MCF 10A (cell line): ENCODE measurements around the gene SIX4. TPM values are rescaled to one million over a fixed set of nuclear protein-coding genes. Genes with fewer than 3 reads are reported as not detected.

ENCODE experiments used
- BruUV-seq: library from RNA; stranded (reverse); fragments of 400-500 nt; replicated peaks from 2 replicates; lab custom pipeline; 2021; lab: Mats Ljungman, UMichigan
- CTCF ChIA-PET: fragments of 300-600 bp; sonication (Branson Sonifier 250); formaldehyde crosslinking; extraction: SDS; loops from one replicate; lab custom pipeline; 2021; ENCODE audit warnings: antibody characterized with exemption, inconsistent platforms; lab: Yijun Ruan, JAX
- POLR2A ChIA-PET: fragments of 300-600, 350-650 bp; sonication (Branson Sonifier 250); formaldehyde crosslinking; extraction: SDS; loops from one replicate; lab custom pipeline; 2020; ENCODE audit warnings: antibody characterized with exemption, inconsistent platforms; lab: Yijun Ruan, JAX
- DNase-seq: peaks from one replicate; pipeline ENCODE4 v3.0.0-alpha.2; 2018; ENCODE audit not compliant: unreplicated experiment
- H3K27ac Mint-ChIP-seq: one replicate; pipeline ENCODE4 v1.8.0; 2022; ENCODE audit warnings: mild to moderate bottlenecking, low read depth, mixed read lengths; ENCODE audit not compliant: unreplicated experiment
- H3K27me3 Mint-ChIP-seq: one replicate; pipeline ENCODE4 v1.8.0; 2022; ENCODE audit warnings: mixed read lengths; ENCODE audit not compliant: insufficient read depth, unreplicated experiment
- H3K36me3 Mint-ChIP-seq: one replicate; pipeline ENCODE4 v1.8.0; 2022; ENCODE audit warnings: mild to moderate bottlenecking, moderate library complexity, mixed read lengths; ENCODE audit not compliant: insufficient read depth, unreplicated experiment
- H3K4me1 Mint-ChIP-seq: one replicate; pipeline ENCODE4 v1.8.0; 2022; ENCODE audit warnings: mixed read lengths; ENCODE audit not compliant: insufficient read depth, unreplicated experiment
- H3K4me3 Mint-ChIP-seq: one replicate; pipeline ENCODE4 v1.8.0; 2022; ENCODE audit warnings: mild to moderate bottlenecking, moderate library complexity, mixed read lengths; ENCODE audit not compliant: unreplicated experiment
- H3K9me3 Mint-ChIP-seq: one replicate; pipeline ENCODE4 v1.8.0; 2022; ENCODE audit warnings: mixed read lengths; ENCODE audit not compliant: unreplicated experiment
- intact Hi-C: fragments of 100-400 bp; cut with micrococcal nuclease; formaldehyde crosslinking; loops from 2 replicates; pipeline ENCODE4 v1.14.1; 2022
- total RNA-seq: library from RNA; stranded (reverse); gene quantifications from 2 replicates; pipeline ENCODE4 v1.2.3, GENCODE V29; 2022
- TF ChIP-seq, protein P1 (sequence below): fragments of 200-600 bp; IDR thresholded peaks from one replicate; pipeline ENCODE4 v1.8.0; 2022; ENCODE audit warnings: antibody characterized with exemption, mild to moderate bottlenecking; ENCODE audit not compliant: unreplicated experiment

SIX4 gene
- total RNA-seq, 1 experiment from 2014 or later: 13.6 TPM

GRCh38 chr14:60760644-60761364 is 36.7 kb upstream of the SIX4 start:
- POLR2A ChIA-PET: interaction anchor here (0.7 to 3.6 kb wide), 8 partner anchors 15 to 220 kb away, joined by 3 to 21 read pairs (median 6); partner anchors contain the start of genes MNAT1, SIX4, SLC38A6 and TRMT5
- Mint-ChIP-seq H3K27me3 (no peaks in the 10 kb centered on the region), H3K4me3 (no peak overlapping the region), H3K4me1 (peaks cover 46% of the 10 kb centered on the region), H3K36me3 (no peaks in the 10 kb centered on the region), H3K9me3 (no peaks in the 10 kb centered on the region), H3K27ac (peak overlapping the region; percentile 81)
- TF ChIP-seq, protein P1, sequence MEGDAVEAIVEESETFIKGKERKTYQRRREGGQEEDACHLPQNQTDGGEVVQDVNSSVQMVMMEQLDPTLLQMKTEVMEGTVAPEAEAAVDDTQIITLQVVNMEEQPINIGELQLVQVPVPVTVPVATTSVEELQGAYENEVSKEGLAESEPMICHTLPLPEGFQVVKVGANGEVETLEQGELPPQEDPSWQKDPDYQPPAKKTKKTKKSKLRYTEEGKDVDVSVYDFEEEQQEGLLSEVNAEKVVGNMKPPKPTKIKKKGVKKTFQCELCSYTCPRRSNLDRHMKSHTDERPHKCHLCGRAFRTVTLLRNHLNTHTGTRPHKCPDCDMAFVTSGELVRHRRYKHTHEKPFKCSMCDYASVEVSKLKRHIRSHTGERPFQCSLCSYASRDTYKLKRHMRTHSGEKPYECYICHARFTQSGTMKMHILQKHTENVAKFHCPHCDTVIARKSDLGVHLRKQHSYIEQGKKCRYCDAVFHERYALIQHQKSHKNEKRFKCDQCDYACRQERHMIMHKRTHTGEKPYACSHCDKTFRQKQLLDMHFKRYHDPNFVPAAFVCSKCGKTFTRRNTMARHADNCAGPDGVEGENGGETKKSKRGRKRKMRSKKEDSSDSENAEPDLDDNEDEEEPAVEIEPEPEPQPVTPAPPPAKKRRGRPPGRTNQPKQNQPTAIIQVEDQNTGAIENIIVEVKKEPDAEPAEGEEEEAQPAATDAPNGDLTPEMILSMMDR: no peak
- intact Hi-C loops: no loop called here
- BruUV-seq: no TSS peak
- DNase-seq: peak; percentile 66
- CTCF ChIA-PET: no interaction called here

- Mint-ChIP-seq H3K4me1 (peaks cover 47% of the 10 kb centered on the region), H3K27ac (peak overlapping the region; percentile 81), H3K36me3 (no peaks in the 10 kb centered on the region), H3K9me3 (no peaks in the 10 kb centered on the region), H3K27me3 (no peaks in the 10 kb centered on the region), H3K4me3 (no peak overlapping the region)
- peak; percentile 40 for DNase-seq
- POLR2A ChIA-PET: interaction anchor here (0.6 to 3.6 kb wide), 8 partner anchors 15 to 39 kb away, joined by 3 to 21 read pairs (median 4); partner anchors contain the start of genes MNAT1 and SIX4
- TF ChIP-seq, protein P1: no peak
- CTCF ChIA-PET: no interaction called here
- intact Hi-C loops: no loop called here
- no TSS peak for BruUV-seq
These were observed 36.1 kb upstream of the SIX4 start for GRCh38 chr14:60760209-60760608.

GRCh38 chr14:60758885-60759284 is 34.7 kb upstream of the SIX4 start:
- TF ChIP-seq, protein P1: no peak
- H3K4me3 Mint-ChIP-seq: no peak overlapping the region
- intact Hi-C loops: no loop called here
- ChIA-PET POLR2A (interaction anchor here (1.1 to 2.5 kb wide), 3 partner anchors 9 to 25 kb away, joined by 4 to 12 read pairs (median 4); no protein-coding TSS in a partner anchor), CTCF (interaction anchor here (0.7 kb wide), 1 partner anchor 22 kb away, joined by 3 read pairs; no protein-coding TSS in a partner anchor)
- no peaks in the 10 kb centered on the region for H3K9me3 Mint-ChIP-seq
- no peaks in the 10 kb centered on the region for H3K27me3 Mint-ChIP-seq
- H3K27ac Mint-ChIP-seq: peak overlapping the region; percentile 94
- peaks cover 47% of the 10 kb centered on the region for H3K4me1 Mint-ChIP-seq
- no peak for DNase-seq
- H3K36me3 Mint-ChIP-seq: no peaks in the 10 kb centered on the region
- no TSS peak for BruUV-seq

GRCh38 chr14:60757567-60758002 is 33.4 kb upstream of the SIX4 start:
- ChIA-PET POLR2A (interaction anchor here (0.9 to 1.9 kb wide), 7 partner anchors 11 to 73 kb away, joined by 3 to 9 read pairs (median 5); partner anchors contain the start of gene MNAT1), CTCF (interaction anchor here (0.5 kb wide), 1 partner anchor 1297 kb away, joined by 4 read pairs; no protein-coding TSS in a partner anchor)
- DNase-seq: peak; percentile 82
- Mint-ChIP-seq H3K36me3 (no peaks in the 10 kb centered on the region), H3K27me3 (no peaks in the 10 kb centered on the region), H3K27ac (peak overlapping the region; percentile 94), H3K9me3 (no peaks in the 10 kb centered on the region), H3K4me3 (peak overlapping the region; percentile 29), H3K4me1 (peaks cover 47% of the 10 kb centered on the region)
- intact Hi-C loops: no loop called here
- TF ChIP-seq, protein P1: no peak
- no TSS peak for BruUV-seq
